GM12891 (cell line): ENCODE measurements around the gene NSD1.

Experiments used
- PAX5 ChIP-seq: IDR thresholded peaks from 2 replicates; pipeline ENCODE4 v1.6.1; 2011; ENCODE audit warnings: low read length, moderate library complexity, mild to moderate bottlenecking; ENCODE audit not compliant: insufficient read depth, severe bottlenecking
- POLR2A ChIP-seq: IDR thresholded peaks from 2 replicates; pipeline ENCODE4 v1.6.1; 2011; ENCODE audit warnings: low read depth, low read length, control low read depth
- POLR2AphosphoS5 ChIP-seq: IDR thresholded peaks from 2 replicates; pipeline ENCODE4 v1.6.1; 2011; ENCODE audit warnings: low read depth, low read length, control low read depth
- POU2F2 ChIP-seq: IDR thresholded peaks from 2 replicates; pipeline ENCODE4 v1.6.1; 2011; ENCODE audit warnings: low read depth, mild to moderate bottlenecking, control low read depth, low read length, moderate library complexity
- SPI1 ChIP-seq: IDR thresholded peaks from 2 replicates; pipeline ENCODE4 v1.6.1; 2011; ENCODE audit warnings: low read depth, low read length, control low read depth
- TAF1 ChIP-seq: IDR thresholded peaks from 2 replicates; pipeline ENCODE4 v1.6.1; 2011; ENCODE audit warnings: low read depth, low read length, control low read depth

- TF ChIP-seq POLR2A (no peak), POLR2AphosphoS5 (no peak), SPI1 (no peak), POU2F2 (no peak), TAF1 (no peak), PAX5 (no peak)
These were observed 130.6 kb downstream of the NSD1 start for GRCh38 chr5:177264178-177264577.
